GM21723 (cell line): Measurements from ENCODE around the gene PRKCI.
"Not testable (repeated sequence)": the region's sequence is repeated elsewhere in the genome, so short reads cannot be mapped to it uniquely, and the experiment has no call there.

Source experiments
- ATAC-seq: cut with Tn5 transposase; IDR thresholded peaks from one replicate; pipeline ENCODE4 v1.9.1; 2021; ENCODE audit warnings: mild to moderate bottlenecking, moderate library complexity; ENCODE audit not compliant: unreplicated experiment

Gene PRKCI

DNA sequence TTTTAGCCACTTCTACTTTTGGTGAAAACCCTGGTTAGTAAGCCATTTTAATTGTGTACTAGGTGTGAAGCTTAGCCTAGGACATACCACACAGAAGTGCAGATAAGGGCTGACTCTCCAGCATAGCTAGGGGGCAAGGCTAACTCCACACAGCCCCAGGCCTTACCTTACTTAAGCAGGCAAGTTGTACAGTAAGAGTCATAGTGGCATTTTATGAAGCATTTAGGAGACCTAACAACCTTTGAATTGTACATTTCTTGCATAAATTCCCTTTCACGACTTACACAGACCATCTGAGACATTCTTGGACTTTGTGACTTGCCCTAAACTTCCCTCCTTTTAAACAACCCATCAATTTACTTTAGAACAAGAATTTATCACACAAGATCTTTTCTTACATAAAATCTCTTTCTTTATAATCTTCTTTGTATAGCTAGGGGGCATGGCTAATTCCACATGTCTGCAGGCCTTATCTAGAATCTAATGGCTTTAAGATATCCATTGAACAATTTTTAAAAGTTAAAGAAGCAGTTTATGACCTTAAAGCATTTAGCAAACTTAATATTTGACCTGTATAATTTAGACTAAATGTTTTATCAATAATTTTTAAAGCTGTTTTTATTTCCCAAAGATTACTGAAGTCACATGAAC is 116.6 kb downstream of the PRKCI start:
- ATAC-seq: no peak

DNA sequence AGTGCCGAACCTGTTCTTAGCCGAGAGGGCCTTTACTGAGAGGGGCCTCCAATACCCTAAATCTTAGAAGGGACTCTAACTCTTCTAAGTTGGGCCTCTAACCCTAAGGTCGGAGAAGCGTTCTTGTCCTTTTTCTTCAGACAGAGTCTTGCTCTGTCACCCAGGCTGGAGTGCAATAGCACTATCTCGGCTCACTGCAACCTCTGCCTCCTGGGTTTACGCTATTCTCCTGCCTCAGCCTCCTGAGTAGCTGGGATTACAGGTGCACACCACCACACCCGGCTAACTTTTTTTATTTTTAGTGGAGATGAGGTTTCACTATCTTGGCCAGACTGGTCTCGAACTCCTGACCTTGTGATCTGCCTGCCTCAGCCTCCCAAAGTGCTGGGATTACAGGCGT is 120.0 kb downstream of the PRKCI start:
- ATAC-seq: not testable (repeated sequence)

DNA sequence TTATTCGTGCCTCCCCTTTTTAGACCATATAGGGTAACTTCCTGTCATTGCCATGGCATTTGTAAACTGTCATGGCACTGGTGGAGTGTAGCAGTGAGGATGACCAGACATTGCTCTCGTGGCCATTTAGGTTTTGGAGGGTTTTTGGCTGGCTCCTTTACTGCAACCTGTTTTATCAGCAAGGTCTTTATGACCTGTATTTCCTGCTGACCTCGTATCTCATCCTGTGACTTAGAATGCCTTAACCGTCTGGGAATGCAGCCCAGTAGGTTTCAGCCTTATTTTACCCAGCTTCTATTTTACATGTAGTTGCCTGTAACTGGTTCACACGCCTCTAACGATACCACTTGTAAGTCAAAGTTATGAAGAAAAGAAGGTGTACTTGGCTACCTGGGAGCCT is 121.6 kb downstream of the PRKCI start:
- not testable (repeated sequence) for ATAC-seq

DNA sequence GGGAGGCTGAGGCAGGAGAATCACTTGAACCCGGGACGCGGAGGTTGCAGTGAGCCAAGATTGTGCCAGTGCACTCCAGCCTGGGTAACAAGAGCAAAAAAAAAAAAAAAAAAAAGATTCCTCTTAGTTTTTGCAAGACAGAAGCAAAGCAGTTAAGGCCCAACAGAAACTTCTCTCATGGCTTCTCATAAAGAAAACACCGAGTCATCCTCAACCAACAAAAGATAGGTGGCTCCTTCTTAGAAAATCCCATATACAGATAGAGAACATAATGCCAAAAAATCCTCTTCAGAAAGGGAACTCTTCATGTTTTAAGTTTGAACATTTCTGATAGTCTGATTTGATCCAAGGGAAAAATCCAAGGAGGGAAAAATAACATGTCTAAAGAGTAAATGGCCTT is 122.7 kb downstream of the PRKCI start:
- ATAC-seq: no peak

DNA sequence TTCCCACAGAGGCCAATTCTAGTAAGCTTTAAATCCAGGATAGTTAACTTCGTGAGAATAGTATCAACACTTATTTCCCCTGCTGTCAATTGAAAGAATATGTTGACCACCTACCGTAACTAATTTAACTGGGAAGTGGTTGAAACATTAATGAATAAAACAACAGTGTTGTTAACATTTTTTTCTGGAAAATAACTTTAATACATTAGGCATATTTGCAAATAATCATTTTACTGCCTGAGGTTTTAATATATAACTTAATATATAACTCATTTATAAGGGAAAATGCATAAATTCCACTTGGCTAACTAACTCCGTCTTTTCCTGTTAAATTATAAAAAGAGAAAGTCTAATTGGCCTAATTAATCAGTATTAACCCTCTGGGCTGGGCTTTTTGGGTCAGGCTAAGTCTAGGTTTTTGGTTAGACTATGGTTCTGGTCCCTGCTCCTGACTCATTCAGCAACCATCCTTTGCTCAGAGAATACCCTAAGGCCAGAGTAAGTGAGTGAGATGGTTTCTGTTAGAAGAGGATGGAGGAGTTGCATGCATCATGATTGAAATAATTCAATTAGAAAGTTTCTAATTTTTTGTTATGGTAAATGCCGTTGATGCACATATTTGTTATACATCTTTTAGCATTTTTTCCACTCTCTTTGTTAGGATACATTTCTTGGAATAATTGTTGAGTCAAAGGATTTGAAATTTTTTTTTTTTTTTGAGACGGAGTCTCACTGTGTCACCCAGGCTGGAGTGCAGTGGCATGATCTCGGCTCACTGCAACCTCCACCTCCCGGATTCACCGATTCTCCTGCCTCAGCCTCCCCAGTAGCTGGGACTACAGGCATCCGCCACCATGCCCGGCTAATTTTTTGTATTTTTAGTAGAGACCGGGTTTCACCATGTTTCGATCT is 124.5 kb downstream of the PRKCI start:
- ATAC-seq: no peak

DNA sequence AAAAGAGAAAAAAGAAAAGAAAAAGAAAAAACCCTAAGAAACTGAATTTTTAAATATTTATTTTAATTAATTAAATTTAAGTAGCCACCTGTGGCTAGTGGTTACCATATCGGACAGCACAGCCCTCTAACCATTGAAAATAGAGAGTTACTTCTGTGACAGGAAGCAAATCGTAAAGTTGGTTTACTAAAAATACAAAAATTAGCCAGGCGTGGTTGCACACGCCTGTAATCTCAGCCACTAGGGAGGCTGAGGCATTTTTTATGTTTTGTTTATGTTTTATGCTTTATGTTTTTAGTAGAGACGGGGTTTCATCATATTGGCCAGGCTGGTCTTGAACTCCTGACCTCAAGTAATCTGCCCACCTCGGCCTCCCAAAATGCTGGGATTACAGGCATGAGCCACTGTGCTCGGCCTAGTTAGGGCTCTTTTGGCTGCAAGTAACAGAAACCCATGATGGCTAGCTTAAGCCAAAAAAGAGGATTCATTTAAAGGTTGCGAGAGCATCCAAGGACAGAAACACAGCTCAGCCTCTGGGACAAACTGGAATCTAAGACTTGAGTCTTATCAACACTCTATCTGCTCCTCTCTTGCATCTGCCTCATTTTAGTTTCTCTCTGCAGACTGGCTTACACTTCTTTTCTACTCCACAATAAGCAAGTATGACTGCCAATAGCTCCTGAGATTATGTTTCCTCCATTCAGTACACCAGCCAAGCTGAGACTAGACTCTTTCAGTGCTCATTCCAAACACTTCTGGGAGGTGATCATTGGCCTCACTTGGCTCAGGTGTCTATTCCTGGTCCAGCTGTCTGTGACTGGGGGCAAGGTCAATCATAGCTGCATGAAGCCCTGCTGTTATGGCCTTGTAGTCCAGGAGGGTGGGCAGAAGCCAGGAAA is 128.5 kb downstream of the PRKCI start:
- ATAC-seq: peak; percentile 74

DNA sequence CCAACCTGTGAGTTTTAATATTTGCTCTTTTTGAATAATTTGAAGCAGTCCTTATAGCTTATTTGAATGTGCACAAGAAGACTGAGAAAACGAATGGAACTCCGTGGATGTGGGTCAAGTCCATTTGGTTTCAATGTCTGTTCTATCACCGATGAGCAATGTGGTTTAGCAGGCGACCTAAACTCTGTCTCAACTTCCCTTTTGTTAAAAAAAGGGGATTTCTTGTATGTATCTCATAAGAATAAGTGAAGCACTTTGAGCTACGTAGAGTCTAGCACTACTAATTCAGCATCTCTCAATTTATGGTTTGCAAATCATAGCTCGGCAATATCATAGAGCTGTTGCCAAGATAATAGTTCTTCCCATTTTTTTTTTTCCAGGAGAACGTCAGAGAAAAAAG is 130.7 kb downstream of the PRKCI start:
- peak; percentile 18 for ATAC-seq

DNA sequence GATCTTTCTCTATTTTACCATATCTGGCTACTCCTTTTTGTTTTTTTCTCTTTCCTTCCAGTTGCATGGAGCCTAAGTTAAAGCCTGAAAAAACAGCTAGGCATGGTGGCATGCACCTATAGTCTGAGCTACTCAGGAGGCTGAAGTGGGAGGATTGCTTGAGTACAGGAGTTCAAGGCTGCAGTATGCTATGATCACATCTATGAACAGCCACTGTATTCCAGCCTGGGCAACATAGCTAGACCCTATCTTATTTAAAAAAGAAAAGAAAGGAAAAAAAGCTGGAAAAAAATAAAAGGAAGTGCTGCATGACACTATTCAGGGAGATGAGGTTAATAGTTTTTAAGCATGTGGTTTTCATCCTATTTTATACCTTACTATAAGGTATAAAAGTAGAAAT is 131.3 kb downstream of the PRKCI start:
- no peak for ATAC-seq

DNA sequence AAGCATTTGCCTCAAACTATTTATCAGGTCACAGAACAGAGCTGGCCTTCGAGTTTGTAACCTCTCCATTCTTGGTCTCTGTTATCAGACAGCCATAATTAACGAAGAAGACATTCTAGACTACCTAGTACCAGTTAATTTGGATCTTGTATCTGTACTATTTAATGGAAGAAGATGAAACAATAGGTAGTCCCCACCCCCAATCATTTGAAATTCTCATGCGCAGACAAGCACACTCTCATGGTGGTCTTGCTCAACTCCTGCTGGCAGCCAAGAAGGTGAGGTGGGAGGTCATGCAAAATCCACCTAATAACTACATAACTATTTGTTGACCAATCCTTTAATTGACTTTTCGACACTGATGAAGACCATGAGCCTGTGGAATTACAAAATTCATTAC is 132.5 kb downstream of the PRKCI start:
- ATAC-seq: no peak
